GM20431 (cell line): ENCODE measurements around the gene XPR1.
"Not testable (repeated sequence)": the region's sequence is repeated elsewhere in the genome, so short reads cannot be mapped to it uniquely, and the experiment has no call there.

Experiments
- in situ Hi-C: fragments of 300-500 bp; cut with MseI, MboI; formaldehyde crosslinking; loops from one replicate; pipeline ENCODE4 v1.15.0; 2020; ENCODE audit warnings: low sequenced_read_pairs; ENCODE audit not compliant: unreplicated experiment

Gene XPR1

DNA sequence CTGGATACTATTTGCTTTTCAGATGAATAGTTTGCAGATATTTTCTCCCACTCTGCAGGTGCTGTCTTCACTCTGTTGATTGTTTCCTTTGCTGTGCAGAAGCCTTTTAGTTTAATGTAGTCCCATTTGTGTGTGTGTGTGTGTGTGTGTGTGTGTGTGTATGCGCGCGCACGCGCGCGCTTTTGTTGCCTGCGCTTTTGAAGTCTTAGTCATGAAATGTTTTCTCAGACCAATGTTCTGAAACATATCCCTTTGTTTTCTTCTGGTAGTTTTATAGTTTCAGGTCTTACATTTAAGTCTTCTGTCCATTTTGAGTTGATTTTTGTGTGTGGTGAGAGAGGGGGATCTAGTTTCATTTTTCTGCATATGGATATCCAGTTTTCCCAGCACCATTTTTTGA lies 63.5 kb downstream of the XPR1 start:
- in situ Hi-C loops, result no loop called here

DNA sequence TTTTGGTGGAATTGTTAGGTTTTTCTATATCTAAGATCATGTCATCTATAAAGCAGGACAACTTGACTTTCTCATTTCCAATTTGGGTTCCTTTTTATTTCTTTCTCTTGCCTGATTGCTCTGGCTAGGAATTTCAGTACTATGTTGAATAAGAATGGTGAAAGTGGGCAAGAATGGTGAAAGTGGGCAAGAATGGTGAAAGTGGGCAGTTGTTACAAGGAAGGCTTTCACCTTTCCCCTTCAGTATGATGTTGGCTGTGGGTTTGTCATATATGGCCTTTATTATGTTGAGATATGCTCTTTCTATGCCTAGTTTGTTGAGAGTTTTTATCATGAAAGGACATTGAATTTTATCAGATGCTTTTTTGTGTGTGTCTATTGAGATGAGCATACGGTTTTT lies 64.5 kb downstream of the XPR1 start:
- in situ Hi-C loops, result no loop called here

DNA sequence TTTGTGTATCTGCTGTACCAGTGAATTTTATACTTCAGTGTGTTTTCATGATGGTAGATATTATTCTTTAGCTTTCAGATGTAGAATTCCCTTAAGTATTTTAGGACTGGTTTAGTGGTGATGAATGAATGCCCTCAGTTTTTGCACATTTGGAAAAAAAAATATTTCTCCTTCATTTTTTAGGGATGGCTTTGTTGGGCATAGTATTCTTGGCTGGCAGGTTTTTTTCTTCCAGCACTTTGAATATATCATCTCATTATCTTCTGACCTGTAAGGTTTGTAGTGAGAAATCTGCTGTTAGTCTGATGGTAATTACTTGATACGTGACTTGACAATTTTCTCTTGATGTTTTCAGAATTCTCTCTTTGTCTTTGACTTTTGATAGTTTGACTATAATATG lies 66.8 kb downstream of the XPR1 start:
- in situ Hi-C loops, result no loop called here

DNA sequence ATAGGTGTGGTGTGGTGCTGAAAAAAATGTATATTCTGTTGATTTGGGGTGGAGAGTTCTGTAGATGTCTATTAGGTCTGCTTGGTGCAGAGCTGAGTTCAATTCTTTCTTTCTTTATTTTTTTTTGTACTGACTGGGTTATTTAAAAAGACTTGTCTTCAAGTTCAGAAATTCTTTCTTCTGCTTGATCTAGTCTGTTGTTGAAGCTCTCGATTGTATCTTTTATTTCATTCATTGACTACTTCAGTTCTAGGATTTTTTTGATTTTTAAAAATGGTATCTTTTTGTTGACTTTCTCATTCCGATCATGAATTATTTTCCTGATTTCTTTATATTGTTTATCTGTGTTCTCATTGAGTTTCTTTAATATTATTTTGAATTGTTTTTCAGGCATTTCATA lies 70.6 kb downstream of the XPR1 start:
- in situ Hi-C loops, result not testable (repeated sequence)

DNA sequence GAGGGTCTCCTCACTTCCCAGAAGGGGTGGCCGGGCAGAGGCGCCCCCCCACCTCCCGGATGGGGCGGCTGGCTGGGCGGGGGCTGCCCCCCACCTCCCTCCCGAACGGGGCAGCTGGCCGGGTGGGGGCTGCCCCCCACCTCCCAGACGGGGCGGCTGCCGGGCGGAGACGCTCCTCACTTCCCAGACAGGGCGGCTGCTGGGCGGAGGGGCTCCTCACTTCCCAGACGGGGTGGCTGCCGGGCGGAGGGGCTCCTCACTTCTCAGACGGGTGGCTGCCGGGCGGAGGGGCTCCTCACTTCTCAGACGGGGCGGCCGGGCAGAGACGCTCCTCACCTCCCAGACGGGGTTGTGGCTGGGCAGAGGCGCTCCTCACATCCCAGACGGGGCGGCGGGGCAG lies 78.9 kb downstream of the XPR1 start:
- in situ Hi-C loops, result not testable (repeated sequence)

DNA sequence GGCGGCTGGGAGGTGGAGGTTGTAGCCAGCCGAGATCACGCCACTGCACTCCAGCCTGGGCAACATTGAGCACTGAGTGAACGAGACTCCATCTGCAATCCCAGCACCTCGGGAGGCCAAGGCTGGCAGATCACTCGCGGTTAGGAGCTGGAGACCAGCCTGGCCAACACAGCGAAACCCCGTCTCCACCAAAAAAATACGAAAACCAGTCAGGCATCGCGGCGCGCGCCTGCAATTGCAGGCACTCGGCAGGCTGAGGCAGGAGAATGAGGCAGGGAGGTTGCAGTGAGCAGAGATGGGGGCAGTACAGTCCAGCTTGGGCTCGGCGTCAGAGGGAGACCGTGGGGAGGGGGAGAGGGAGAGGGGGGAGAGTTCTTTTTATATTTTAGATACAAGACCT lies 79.4 kb downstream of the XPR1 start:
- in situ Hi-C loops, result not testable (repeated sequence)

DNA sequence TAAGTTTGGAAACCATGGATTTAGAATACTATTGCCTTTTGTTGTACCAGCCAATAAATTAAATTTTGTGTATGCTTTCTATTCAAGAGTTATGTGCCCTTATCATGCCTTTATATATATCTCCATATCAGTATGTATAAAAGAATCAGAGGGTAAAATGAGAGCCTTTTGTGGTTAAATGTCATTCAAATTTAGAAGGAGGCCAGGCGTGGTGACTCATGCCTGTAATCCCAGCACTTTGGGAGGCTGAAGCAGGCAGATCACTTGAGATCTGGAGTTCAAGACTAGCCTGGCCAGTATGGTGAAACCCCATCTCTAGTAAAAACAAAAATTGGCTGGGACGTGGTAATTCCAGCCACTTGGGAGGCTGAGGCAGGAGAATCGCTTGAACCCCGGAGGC lies 88.9 kb downstream of the XPR1 start:
- in situ Hi-C loops, result no loop called here

DNA sequence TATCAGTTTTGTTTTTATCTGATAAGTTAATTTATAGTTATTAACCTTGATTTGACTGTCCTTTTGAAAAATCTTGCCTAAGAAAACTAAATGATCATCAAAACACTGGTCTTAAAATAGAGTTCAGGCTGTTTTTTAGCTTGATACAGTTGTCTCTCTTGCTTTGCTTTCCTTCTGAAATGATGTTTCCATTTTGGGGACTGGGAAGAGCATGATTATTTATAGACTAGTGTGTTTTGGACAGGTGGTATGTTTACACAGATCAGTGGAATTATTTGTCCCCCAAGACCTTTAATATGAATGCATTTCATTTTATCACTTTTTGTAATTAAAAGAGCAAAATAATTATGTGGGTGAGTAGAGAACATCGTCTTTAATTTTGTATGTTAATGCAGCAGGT lies 90.8 kb downstream of the XPR1 start:
- in situ Hi-C loops, result no loop called here

DNA sequence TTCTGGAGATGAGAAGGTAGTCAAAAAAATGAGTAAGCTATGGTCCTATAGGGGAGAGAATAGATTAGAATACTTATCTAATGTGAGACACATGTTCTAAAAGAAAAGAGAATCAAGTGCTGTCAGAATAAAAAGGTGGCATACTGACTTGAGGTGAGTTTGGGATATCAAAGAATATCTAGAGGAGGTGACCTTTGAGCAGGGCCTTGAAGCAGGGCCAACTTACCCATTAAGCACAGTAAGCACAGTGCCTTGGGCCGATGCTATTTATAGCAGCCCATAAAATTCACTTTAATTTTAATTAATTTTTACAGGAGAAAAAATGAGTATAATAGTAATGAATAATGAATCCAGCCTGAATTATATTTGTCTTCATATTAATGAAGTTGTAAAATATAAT lies 92.2 kb downstream of the XPR1 start:
- in situ Hi-C loops, result no loop called here

DNA sequence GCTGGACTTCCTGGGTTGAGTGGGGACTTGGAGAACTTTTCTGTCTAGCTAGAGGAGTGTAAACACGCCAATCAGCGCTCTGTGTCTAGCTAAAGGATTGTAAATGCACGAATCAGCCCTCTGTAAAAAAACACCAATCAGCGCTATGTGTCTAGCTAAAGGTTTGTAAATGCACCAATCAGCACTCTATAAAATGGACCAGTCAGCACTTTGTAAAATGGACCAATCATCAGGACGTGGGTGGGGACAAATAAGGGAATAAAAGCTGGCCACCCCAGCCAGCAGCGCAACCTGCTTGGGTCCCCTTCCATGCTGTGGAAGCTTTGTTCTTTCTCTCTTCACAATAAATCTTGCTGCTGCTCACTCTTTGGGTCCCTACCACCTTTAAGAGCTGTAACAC lies 94.2 kb downstream of the XPR1 start:
- in situ Hi-C loops, result not testable (repeated sequence)

DNA sequence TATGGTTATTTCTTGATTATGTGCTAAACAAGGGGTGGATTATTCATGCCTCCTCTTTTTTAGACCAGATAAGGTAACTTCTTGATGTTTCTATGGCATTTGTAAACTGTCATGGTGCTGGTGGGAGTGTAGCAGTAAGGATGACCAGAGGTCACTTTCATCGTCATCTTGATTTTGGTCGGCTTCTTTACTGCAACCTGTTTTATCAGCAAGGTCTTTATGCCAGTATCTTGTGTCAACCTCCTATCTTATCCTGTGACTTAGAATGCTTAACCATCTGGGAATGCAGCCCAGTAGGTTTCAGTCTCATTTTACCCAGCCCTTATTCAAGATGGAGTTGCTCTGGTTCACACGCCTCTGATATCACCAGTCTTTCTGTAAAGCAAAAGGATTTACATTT lies 95.9 kb downstream of the XPR1 start:
- in situ Hi-C loops, result not testable (repeated sequence)

DNA sequence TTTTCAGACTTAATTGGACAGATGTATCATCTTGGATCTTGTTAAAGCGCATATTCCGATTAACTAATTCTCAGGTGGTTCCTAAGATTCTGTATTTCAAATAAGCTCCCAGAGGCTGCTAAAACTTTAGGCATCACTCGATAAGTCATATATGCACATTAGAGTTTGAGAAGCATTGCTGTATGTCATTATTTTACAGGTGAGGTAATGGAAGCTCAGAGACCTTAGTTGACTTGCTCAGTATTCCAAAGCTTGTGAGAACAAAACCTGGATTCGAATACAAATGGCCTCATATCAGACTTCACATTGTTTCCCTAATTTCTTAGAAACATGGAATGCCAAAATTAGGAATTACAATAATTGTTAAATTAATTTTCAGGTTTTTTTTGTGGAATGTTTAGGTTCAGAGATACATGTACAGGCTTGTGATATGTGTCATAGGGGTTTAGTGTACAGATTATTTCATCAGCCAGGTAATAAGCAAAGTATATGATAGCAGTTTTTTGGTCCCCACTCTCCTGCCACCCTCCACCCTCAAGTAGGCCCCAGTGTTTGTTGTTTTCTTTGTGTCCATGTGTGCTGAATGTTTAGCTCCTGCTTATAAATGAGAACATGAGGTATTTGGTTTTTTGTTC lies 96.8 kb downstream of the XPR1 start:
- in situ Hi-C loops, result no loop called here

DNA sequence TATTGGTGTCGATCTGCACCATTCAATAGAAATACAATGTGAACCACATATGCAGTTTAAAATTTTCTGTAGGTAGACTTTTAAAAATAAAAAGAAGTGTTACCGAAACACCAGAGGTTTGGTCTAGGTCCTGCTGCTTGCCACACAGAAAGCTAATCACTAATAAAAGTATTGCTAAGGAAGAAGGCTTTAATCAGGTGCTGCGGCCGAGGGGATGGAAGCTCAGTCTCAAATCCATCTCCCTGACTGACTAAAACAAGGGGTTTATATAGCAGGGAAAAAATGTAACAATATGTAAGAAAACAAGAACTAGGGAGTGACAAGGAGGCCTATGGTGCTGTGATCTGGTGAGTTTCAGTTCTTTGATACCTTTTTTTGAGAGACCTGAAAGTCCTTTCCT lies 99.3 kb downstream of the XPR1 start:
- in situ Hi-C loops, result no loop called here

DNA sequence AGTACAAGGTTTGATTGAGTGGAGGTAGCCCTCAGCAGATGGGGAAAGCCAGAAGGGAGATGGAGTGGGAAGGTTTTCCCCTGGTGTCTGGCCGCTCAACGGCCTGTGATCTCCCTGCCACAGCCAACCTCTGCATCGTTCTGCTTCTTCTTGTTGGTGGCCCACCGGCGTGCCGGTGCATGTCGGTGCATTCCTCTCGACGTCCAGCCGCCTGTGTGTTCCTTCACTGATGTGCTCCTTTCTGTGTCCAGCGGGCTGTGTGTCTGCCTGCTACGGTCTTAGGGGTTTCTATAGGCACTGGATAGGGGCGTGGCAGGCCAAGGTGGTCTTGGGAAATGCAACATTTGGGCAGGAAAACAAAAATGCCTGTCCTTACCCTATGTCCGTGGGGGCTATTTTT lies 101.0 kb downstream of the XPR1 start:
- in situ Hi-C loops, result no loop called here

DNA sequence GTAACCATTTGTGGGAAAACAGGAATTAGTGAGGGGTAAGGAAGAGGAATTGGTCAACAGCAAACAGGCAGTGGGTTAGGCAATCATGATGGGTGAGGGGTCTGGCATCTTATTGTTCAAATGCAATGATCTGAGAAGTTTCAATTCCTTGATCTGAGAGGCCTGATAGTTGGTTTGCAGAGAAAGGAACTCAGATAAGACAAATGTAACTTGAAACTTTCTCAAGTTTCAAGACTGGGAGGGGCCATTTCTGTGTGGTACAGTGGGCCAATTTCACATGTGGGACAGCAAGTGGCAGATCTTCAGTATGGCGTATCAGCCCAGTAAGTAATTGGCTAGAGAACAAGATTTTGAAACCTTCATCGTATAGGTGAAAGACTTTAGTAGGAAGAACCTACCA lies 102.5 kb downstream of the XPR1 start:
- in situ Hi-C loops, result no loop called here

DNA sequence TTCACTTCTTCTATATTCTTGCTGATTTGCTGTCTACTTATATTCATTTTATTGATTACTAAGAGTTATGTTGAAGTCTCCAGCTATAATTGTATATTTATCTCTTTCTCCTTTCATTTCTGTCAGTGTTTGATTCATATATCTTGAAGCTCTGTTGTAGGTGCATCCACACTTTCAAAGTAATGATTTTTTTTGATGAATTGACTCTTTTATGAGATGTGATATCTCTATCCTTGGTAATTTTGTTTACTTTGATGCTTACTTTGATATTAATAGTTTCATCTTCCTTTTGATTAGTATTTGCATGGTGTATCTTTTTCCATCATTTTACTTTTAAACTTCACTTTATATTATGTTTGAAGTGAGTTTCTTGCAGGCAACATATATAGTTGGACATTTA lies 110.8 kb downstream of the XPR1 start:
- in situ Hi-C loops, result no loop called here

DNA sequence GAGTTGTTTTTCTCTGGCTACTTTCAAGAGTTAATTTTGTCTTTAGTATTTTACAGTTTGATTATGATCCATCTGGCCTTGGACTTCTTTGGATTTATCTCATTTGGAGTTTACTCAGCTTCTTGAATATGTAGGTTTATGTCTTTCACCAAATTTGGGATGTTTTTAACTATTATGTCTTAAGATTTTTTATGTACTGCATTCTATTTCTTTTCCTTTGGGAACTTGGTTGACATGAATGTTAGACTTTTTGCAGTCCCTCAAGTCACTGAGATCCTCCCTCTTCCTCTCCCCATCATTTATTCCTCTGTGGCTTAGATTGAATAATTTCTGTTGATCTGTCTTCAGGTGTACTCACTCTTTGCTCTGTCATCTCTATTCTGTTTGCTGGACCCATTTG lies 112.0 kb downstream of the XPR1 start:
- in situ Hi-C loops, result no loop called here

DNA sequence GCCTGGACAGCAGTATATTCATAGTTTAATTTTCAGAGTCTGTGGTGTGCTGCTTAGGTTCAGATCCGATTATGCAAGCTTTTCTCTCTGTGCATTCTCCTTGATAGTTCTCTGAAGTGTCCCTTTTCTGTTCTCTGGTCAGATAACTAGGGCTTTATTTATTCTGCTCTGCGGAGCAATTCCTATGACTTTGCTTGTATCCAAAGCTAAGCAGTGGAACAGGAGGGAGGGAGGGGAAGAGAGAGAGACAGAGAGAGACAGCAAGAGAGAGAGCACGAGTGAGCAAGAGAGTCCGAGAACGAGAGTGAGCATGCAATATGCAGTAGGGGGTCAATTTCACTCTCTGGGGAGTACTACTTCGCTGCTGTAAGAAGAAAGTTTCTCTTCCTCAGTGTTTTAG lies 113.3 kb downstream of the XPR1 start:
- in situ Hi-C loops, result no loop called here

DNA sequence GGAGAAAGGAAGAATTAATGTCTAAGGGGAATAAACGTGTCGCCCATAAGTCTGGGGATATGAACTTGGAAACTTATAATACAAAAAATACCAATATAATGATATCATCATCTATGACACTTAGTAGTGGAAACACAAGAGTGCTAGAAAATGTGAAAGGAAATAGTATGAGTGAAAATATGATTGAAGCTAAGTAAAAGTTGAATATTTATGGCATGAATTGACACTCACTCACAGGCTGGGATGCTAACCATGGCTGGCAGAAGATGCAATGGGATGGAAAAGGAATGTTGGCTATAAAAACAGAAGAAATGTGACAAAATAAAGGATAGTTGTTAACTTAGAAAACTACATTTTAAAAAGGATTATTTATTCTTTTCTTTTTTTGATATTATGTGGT lies 120.1 kb downstream of the XPR1 start:
- in situ Hi-C loops, result no loop called here

DNA sequence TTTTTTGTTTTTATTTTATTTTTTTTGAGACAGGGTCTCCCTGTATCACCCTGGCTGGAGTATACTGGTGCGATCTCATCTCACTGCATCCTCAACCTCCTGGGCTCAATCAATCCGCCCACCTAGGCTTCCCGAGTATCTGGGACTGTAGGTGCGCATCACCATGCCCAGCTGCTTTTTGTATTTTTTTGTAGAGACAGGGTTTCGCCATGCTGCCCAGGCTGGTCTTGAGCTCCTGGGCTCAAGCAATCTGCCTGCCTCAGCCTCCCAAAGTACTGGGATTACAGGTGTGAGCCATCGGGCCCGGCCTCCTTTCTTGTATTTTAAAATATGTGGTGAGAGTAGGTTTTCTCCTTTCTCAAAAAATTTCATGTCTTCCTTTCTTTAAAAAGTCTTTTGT lies 122.6 kb downstream of the XPR1 start:
- in situ Hi-C loops, result no loop called here

DNA sequence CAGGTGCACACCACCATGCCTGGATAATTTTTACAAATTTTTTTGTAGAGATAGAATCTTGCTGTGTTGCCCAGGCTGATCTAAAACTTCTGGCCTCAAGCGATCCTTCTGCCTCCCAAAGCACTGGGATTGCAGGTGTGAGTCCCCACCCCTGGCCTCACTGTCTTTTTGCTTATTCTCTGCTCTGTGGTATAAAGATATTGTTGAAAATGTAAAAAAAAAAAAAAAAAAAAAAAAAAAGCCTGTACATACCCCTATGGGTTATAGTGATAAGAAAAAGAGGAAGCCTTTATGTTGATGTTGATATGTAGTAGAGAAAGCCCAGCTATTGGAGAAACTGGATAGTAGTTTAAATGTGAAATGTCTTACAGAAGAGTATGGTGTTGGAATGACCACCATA lies 125.8 kb downstream of the XPR1 start:
- in situ Hi-C loops, result no loop called here

DNA sequence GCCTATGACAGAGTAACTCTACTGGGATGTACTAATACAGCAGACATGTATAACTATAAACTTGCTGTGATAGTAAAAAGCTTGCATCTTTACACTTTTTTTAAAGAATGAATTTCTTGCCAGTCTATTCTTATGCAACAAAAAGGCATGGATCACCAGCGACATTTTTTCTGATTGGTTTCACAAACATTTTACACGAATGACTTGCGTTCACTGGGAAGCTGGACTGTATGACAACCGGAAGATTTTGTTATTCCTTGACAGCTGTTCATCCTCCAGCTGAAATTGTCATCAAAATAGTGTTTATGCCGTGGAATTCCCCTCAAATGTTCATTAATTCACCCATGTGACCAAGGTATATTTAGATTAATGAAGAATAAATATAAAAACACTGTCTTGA lies 131.0 kb downstream of the XPR1 start:
- in situ Hi-C loops, result no loop called here

DNA sequence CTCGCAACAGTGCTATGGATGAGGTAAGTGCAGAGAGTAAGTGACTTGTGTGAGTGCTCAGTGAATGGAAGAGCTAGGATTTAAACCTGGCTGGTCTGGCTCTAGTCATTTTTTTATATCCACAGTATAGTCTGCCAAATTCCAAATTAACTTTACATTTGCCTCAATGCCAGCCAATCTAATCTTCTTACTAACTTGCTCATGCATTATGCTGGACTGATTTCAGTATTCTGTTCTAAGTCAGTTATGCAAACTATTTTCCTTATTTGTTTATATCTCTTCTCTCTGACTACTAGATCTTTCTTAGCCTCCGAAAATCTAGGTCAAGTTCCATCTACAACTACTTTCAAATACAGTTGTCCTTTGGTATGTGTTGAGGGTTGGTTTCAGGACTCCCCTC lies 133.3 kb downstream of the XPR1 start:
- in situ Hi-C loops, result no loop called here
